ENCODE results near the gene ZNF674.

- TF ChIP-seq GATA3 (IDR thresholded peaks at IDR 0.05; ENCODE audit: low read depth, low read length) (no peak), GATA2 (IDR thresholded peaks at IDR 0.05; ENCODE audit: low read depth, low read length) (no peak)
Measured at GRCh38 chrX:46502848-46503247, 42.4 kb downstream of the ZNF674 start.
